GM12874 (cell line): ENCODE results near the gene GATAD2B.

Source experiments
- TF ChIP-seq, protein P1 (sequence below): IDR thresholded peaks from 2 replicates; pipeline ENCODE4 v1.5.1; 2011; ENCODE audit warnings: low read depth, mild to moderate bottlenecking, control low read depth, low read length, moderate library complexity; ENCODE audit not compliant: insufficient read depth

Gene GATAD2B

DNA sequence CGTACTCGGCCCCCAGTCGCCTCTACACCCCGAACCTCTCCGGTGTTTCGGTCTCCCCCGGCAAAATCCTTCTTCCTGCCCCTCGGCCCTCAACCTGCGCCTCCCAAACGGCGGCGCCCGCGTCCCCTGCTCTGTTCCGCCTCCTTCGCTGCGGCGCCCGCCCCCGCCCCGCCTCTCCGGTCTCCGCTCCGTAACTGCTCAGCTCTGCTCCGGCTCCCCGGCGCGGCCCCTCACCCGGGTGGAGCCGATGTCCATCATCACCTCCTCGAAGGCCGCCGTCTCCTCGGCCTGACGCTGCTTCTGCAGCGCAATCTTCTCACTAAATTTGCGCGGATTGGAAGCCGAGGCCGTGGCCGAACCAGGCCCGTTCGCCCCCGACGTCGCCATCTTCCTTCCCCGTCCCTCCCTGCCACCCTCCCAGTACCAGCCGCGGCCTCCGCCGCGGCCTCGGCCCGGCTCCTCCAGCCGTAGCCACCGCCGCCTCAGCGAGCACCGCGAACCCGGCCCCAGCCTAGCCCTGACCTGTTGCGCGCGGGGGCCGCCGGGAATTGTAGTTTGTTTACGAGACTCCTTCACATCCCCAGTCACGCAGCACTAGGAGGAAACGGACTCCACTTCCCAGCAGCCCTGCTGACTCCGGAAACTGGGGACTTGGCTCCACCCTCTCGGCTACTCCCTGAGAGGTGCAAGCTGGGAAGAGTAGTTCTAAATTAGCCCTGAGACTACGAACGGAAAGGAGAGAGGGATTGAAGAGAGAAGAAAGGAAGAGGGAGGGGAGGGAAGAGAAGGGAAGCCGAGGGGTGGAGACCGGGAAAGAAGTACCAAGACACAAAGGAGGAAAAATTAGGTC lies 35.6 kb upstream of the GATAD2B start, which contains the start of gene CRTC2:
Gene CRTC2 (minus strand): TSS at position 502 of the 850 bp plus-strand sequence. CDS start 115 bp downstream, at position 387.
- TF ChIP-seq, protein P1, sequence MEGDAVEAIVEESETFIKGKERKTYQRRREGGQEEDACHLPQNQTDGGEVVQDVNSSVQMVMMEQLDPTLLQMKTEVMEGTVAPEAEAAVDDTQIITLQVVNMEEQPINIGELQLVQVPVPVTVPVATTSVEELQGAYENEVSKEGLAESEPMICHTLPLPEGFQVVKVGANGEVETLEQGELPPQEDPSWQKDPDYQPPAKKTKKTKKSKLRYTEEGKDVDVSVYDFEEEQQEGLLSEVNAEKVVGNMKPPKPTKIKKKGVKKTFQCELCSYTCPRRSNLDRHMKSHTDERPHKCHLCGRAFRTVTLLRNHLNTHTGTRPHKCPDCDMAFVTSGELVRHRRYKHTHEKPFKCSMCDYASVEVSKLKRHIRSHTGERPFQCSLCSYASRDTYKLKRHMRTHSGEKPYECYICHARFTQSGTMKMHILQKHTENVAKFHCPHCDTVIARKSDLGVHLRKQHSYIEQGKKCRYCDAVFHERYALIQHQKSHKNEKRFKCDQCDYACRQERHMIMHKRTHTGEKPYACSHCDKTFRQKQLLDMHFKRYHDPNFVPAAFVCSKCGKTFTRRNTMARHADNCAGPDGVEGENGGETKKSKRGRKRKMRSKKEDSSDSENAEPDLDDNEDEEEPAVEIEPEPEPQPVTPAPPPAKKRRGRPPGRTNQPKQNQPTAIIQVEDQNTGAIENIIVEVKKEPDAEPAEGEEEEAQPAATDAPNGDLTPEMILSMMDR = no peak

DNA sequence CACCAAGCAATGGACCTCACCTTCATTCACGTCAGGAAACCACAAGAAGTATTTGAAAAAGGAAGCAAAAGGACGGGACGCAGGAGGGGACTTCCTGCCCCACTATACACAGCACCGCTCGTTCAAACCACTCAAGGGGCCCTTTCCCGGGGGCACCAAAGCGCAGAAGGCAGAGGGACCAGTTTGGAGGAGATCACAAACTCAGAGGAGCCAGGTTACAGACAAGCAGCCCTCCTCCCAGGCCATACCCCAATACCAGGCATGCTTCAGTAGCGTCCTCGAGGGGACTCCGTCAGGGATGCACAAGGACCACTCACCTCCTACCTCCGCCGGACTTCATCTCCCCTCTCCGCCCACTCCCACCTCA lies 35.0 kb upstream of the GATAD2B start:
- TF ChIP-seq, protein P1 = no peak

DNA sequence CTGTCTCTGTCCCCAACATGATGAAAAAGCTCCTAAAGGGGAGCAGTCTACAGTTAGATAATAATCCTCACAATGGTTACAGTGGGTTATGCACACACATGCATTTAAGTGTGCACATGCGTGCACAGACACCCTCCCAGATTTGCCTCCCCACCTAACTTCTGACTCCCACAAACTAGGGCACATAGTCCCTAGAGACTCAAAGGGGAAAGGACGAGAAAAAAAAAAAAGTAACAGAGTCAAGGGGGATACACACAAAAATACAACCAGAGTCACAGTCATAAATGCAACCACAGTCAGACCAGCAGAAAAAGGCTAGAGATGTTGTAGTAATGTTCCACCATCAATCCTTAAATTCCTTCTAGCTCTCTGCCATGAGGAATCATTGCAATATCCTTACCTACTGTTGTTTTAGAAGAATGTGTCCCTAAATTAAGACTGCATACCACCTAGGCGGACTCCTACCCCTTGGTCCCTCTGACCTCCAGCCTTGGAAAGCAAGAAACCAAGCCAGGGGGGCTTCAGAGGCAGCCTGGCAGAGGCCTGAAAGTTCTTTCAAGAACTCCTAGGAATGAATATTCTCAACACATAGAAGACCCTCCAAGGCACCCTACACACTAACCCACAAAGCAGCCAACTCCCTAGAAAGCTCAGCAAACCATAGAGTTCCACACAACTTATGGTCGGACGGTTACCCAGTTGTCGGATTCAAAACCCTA lies 34.4 kb upstream of the GATAD2B start:
- TF ChIP-seq, protein P1 = no peak

DNA sequence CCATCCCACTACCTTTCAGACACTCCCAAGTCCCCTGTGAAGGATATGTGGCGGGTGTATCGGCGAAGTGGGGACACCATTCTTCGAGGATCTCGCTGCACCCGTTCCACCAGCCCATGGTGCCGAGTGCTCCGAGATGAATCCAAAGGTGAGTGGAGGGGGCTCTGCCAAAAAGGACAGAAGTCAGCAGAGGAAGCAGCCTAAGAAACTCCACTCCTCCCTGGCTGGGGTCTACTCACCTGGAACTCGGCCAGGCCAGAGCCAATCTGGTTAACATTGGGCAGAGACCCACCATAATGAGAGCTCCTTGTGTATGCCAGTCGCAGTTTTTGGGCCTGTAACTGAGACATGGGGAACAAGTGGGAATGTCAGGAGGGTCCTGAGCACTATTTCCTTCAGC lies 32.1 kb upstream of the GATAD2B start:
- TF ChIP-seq, protein P1 = no peak

DNA sequence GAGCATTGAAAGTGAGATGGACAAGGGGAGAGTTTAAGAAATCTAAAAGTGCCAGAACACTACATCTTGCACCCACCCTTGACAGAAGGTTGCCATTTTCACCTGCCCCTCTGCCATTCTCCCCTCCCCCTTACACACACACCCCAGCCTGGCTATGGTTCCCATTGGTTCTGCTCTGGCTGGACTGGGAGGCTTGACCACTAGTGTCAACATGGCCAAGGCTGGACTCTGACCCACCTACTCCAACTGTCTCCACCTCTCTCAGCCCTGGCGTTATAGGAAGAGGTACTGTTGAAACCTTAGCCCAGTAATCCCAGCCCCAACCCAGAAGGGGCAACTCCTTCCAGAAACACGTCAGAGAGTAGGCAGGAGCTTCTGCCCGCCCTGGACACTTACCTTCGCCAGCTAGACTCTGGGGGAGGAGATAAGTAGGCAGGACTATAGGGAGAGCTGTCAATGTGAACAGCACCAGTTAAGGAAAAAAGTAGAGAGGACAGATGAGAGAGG lies 31.1 kb upstream of the GATAD2B start:
- TF ChIP-seq, protein P1 = no peak

DNA sequence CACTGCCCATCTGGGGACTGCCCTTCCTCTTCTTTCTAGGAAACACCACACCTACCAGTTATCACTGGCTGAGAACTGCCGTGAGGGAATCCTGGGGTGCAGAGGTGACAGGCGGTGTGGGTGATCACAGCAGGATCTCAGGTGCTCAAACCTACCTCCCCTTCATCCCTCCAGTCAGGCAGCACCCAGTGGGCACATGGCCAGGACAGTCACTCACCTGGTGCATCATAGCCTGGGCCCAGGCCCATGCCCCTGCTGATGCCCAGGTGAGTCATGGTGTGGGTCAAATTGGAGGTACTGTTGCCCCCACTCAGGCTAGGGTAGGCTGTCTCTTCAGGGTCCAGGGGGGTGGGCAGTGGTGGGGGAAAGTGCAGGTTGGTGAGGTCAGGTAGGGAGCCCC lies 29.0 kb upstream of the GATAD2B start:
- TF ChIP-seq, protein P1 = no peak

DNA sequence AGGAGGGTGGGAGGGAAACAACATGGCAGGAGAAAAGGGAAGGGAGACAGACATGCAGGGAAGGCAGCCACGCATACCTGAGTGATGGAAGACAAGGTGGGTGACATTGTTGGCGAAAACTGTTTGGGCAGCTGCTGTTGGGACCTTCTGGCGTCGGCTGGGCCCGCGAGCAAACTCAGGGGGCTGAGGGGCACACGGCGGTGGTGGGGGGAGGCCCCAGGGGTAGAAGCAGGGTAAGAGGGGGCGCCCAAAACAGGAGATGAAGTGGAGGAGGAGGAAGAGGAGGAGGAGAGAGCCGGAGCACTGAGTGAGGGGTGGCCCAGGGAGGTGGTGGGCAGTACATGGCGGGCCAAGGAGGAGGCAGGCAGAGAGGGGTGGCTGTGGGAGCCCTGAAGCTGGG lies 28.4 kb upstream of the GATAD2B start:
- TF ChIP-seq, protein P1 = no peak
